PFSK-1 (cell line): ENCODE results near the gene KCNJ2.

ENCODE experiments used
- POLR2AphosphoS5 ChIP-seq: IDR thresholded peaks from 2 replicates; pipeline ENCODE4 v1.6.1; 2012; ENCODE audit warnings: low read depth, mild to moderate bottlenecking, control low read depth, low read length, moderate library complexity
- TAF1 ChIP-seq: IDR thresholded peaks from 2 replicates; pipeline ENCODE4 v1.6.1; 2012; ENCODE audit warnings: low read length, control low read depth, borderline replicate concordance; ENCODE audit not compliant: insufficient read depth
- TF ChIP-seq, protein P1 (sequence below), 2 experiments: IDR thresholded peaks; 2 replicates each; pipeline versions ENCODE4 v1.6.1 to v1.8.0; 2011 to 2012; ENCODE audit warnings: low read depth in 2 of 2, low read length in 2 of 2, control low read depth in 1 of 2, inconsistent platforms in 1 of 2, mild to moderate bottlenecking in 1 of 2, moderate library complexity in 1 of 2; ENCODE audit not compliant: insufficient read depth in 1 of 2

DNA sequence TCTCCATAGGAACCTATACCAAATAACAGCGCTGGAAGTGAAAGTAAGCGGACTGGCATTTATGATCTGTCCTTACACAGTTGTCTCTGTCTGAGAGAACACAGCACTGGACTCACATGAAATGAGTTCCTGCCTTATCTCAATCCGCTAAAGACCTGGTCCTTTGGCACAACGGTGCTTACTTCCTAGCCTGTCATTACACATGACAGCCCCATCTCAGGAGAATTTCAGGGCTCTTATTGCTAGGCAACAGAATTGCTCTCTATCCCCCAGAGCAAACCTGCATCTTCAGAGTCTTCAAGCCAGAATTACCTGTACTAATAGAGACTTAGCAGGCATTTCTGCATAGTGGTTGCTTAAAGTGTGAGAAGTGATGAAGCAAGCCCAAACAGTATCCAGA is 4.3 kb downstream of the KCNJ2 start:
- no peak for TF ChIP-seq POLR2AphosphoS5
- TF ChIP-seq TAF1, result no peak
- TF ChIP-seq, protein P1, sequence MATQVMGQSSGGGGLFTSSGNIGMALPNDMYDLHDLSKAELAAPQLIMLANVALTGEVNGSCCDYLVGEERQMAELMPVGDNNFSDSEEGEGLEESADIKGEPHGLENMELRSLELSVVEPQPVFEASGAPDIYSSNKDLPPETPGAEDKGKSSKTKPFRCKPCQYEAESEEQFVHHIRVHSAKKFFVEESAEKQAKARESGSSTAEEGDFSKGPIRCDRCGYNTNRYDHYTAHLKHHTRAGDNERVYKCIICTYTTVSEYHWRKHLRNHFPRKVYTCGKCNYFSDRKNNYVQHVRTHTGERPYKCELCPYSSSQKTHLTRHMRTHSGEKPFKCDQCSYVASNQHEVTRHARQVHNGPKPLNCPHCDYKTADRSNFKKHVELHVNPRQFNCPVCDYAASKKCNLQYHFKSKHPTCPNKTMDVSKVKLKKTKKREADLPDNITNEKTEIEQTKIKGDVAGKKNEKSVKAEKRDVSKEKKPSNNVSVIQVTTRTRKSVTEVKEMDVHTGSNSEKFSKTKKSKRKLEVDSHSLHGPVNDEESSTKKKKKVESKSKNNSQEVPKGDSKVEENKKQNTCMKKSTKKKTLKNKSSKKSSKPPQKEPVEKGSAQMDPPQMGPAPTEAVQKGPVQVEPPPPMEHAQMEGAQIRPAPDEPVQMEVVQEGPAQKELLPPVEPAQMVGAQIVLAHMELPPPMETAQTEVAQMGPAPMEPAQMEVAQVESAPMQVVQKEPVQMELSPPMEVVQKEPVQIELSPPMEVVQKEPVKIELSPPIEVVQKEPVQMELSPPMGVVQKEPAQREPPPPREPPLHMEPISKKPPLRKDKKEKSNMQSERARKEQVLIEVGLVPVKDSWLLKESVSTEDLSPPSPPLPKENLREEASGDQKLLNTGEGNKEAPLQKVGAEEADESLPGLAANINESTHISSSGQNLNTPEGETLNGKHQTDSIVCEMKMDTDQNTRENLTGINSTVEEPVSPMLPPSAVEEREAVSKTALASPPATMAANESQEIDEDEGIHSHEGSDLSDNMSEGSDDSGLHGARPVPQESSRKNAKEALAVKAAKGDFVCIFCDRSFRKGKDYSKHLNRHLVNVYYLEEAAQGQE (IDR thresholded peaks at IDR 0.05; ENCODE audit: insufficient read depth in 1 of 2, low read depth in 2 of 2, low read length in 2 of 2), result no peak
